ENCODE results near the gene MKNK1. TPM values are rescaled to one million over a fixed set of nuclear protein-coding genes. Genes with fewer than 3 reads are reported as not detected.

Gene MKNK1
- total RNA-seq, 4 donors from 2014 or later, result 27.7 to 37.0 (median 29.3) TPM

GRCh38 chr1:46601257-46602007 is 2.6 kb downstream of the MKNK1 start:
- Histone ChIP-seq H3K4me1 (peaks cover 22 to 52% (median 49%) of the 10 kb centered on the region in 4 donors), H3K36me3 (no peaks in the 10 kb centered on the region), H3K4me3 (no peak overlapping the region), H3K27ac (replicated peaks in 1 of 4) (no peak overlapping the region), H3K27me3 (no peaks in the 10 kb centered on the region), H3K9me3 (no peaks in the 10 kb centered on the region)
- no peak for DNase-seq (ENCODE audit: extremely low spot score)
- no peak for TF ChIP-seq EP300 (IDR thresholded peaks at IDR 0.05)
- TF ChIP-seq CTCF (IDR thresholded peaks at IDR 0.05), result no peak
- TF ChIP-seq POLR2AphosphoS5 (IDR thresholded peaks at IDR 0.05), result no peak
- no peak for TF ChIP-seq POLR2A (IDR thresholded peaks at IDR 0.05; ENCODE audit: low read depth)
- intact Hi-C loops (cut with DNase I), result no loop called here
- 91% methylated on average over 3 of the region's 3 CpGs for WGBS

- Histone ChIP-seq H3K36me3 (peaks cover 0 to 5% (median under 1%) of the 10 kb centered on the region in 4 donors), H3K27ac (replicated peaks in 1 of 4) (no peak overlapping the region), H3K4me1 (peaks cover 15 to 57% (median 46%) of the 10 kb centered on the region in 4 donors), H3K27me3 (no peaks in the 10 kb centered on the region), H3K4me3 (no peak overlapping the region), H3K9me3 (no peaks in the 10 kb centered on the region)
- TF ChIP-seq POLR2AphosphoS5 (IDR thresholded peaks at IDR 0.05) (no peak), POLR2A (IDR thresholded peaks at IDR 0.05; ENCODE audit: low read depth) (no peak), CTCF (IDR thresholded peaks at IDR 0.05) (no peak)
- DNase-seq (ENCODE audit: extremely low spot score), result no peak
- WGBS, result 88% methylated on average over 9 of the region's 9 CpGs
- intact Hi-C loops (cut with DNase I), result no loop called here
Measured at GRCh38 chr1:46599059-46599970, 4.8 kb downstream of the MKNK1 start.

GRCh38 chr1:46596846-46597245 is 7.2 kb downstream of the MKNK1 start:
- Histone ChIP-seq H3K4me1 (peaks cover 7 to 37% (median 27%) of the 10 kb centered on the region in 4 donors), H3K27ac (replicated peaks in 1 of 4) (no peak overlapping the region), H3K9me3 (no peaks in the 10 kb centered on the region), H3K4me3 (no peak overlapping the region), H3K27me3 (no peaks in the 10 kb centered on the region), H3K36me3 (peaks cover 16 to 30% (median 25%) of the 10 kb centered on the region in 4 donors)
- intact Hi-C loops (cut with DNase I), result no loop called here
- TF ChIP-seq EP300 (IDR thresholded peaks at IDR 0.05), result no peak
- TF ChIP-seq POLR2A (IDR thresholded peaks at IDR 0.05; ENCODE audit: low read depth), result no peak
- no peak for TF ChIP-seq CTCF (IDR thresholded peaks at IDR 0.05)
- TF ChIP-seq POLR2AphosphoS5 (IDR thresholded peaks at IDR 0.05), result no peak
- DNase-seq (ENCODE audit: extremely low spot score), result no peak
- WGBS, result 93% methylated on average over 3 of the region's 3 CpGs

GRCh38 chr1:46596036-46596435 is 8.0 kb downstream of the MKNK1 start:
- Histone ChIP-seq H3K4me3 (no peak overlapping the region), H3K36me3 (peaks cover 24 to 38% (median 33%) of the 10 kb centered on the region in 4 donors), H3K4me1 (peaks cover 0 to 32% (median 19%) of the 10 kb centered on the region in 4 donors), H3K27ac (replicated peaks in 1 of 4) (peak overlapping the region in 1 of 4 donors; percentile 71), H3K27me3 (no peaks in the 10 kb centered on the region), H3K9me3 (no peaks in the 10 kb centered on the region)
- DNase-seq (ENCODE audit: extremely low spot score), result no peak
- 100% methylated on average over 1 of the region's 1 CpG for WGBS
- TF ChIP-seq POLR2AphosphoS5 (IDR thresholded peaks at IDR 0.05), result no peak
- no peak for TF ChIP-seq EP300 (IDR thresholded peaks at IDR 0.05)
- no peak for TF ChIP-seq POLR2A (IDR thresholded peaks at IDR 0.05; ENCODE audit: low read depth)
- TF ChIP-seq CTCF (IDR thresholded peaks at IDR 0.05), result no peak
- intact Hi-C loops (cut with DNase I), result no loop called here

Data from esophagus muscularis mucosa (tissue), 4 donors.